Measurements from ENCODE around the gene EXOC3L4.
A peak's percentile ranks its signal among the peaks of the same experiment; 100 is the strongest.

The EXOC3L4 gene

DNA sequence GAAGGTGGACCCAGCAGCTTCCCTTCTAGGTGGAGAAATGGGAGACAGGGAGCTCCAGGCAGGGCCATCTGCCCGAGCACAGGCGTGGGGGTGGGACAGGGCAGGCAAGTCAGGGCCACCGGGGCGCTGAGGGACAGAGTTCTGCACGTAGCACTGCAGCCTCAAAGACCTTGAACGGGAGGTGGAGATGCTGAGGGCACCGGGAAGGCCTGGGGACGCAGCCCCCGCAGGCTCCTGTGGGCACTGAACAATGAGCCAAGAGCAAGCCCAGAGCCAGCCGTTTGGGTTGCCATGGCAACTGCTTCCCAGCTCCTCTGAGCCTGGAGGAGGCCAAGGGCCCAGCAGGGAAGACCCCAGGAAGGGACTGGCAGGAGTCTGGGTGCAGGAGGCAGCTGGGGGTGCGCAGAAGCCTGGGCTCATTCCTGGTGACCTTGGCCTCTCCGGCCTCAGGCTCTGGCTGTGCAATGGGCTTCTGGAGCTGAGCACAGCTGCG is 7.1 kb upstream of the EXOC3L4 start:
- no peak overlapping the region for H3K4me3 ChIP-seq (replicated peaks in 1 of 2; ENCODE audit: low read depth in 2 of 2, low read length in 2 of 2)
- no peak for DNase-seq (ENCODE audit: low read depth in 2 of 2)
- TF ChIP-seq, protein P1, sequence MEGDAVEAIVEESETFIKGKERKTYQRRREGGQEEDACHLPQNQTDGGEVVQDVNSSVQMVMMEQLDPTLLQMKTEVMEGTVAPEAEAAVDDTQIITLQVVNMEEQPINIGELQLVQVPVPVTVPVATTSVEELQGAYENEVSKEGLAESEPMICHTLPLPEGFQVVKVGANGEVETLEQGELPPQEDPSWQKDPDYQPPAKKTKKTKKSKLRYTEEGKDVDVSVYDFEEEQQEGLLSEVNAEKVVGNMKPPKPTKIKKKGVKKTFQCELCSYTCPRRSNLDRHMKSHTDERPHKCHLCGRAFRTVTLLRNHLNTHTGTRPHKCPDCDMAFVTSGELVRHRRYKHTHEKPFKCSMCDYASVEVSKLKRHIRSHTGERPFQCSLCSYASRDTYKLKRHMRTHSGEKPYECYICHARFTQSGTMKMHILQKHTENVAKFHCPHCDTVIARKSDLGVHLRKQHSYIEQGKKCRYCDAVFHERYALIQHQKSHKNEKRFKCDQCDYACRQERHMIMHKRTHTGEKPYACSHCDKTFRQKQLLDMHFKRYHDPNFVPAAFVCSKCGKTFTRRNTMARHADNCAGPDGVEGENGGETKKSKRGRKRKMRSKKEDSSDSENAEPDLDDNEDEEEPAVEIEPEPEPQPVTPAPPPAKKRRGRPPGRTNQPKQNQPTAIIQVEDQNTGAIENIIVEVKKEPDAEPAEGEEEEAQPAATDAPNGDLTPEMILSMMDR (IDR thresholded peaks at IDR 0.05; ENCODE audit: low read depth, low read length) = no peak

DNA sequence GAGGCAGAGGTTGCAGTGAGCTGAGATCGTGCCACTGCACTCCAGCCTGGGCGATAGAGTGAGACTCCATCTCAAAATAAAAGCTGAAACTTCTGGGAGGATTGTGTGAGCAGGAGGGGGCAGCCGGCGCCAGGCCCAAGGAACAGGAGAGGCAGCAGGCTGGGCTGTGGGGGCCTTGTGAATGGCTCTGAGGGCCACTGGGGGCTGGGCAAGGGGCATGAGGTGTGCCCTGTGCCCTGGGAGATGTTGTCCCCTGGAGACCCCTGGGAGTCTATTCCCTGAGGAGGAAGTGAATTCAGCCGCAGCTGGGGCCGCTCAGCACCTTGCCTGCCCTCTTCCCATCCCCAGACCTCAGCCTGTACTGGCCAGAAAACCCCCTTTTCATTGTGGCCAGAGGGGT is 5.6 kb upstream of the EXOC3L4 start:
- no peak overlapping the region for H3K4me3 ChIP-seq (replicated peaks in 1 of 2; ENCODE audit: low read depth in 2 of 2, low read length in 2 of 2)
- TF ChIP-seq, protein P1 (IDR thresholded peaks at IDR 0.05; ENCODE audit: low read depth, low read length) = no peak
- no peak for DNase-seq (ENCODE audit: low read depth in 2 of 2)

DNA sequence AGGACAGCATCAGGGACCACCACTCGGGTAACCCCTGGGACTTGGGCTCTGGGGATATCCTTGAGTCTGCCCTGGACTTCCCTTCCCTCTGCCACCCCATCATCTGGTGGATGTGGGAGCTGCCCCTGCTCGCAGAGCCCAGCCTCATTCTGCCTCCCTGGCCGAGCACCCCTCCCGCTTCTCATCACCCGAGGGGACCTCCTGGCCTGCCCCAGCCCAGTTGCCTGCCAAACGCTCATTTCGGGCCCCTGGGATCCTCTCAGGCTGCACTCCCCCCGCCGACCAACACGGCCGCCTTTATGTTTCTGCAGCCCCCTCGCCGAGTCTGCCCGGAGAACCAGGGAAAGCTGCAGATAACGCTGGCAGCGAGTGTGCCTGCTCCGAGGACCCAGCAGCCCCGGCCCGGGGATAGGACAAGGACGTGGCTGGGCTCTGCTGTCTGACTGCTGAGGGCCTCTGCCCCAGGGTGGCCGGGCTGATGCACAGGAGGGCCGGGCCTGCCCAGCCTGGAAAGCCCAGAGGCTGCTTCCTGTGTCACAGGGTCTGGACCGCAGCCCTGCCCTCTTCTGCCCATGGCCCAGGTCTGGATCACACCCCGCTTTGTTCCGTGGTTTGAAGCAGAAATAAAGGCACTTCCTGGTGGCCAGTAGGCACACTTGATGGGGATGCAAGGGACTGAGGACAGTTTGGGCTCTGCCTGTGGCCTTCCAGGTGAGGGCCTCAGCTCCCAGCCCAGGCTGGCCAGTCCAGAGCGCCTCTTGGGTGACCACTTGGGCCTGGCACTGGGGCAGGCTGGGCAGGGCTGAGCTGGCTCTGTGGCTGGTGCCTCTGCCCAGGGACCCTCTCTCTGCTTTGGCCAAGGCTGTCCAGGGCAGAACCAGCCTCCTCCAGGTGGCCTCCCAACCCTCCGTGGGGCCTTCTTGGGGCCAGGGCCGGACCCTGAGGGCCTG is 4.9 kb upstream of the EXOC3L4 start:
- TF ChIP-seq, protein P1 (IDR thresholded peaks at IDR 0.05; ENCODE audit: low read depth, low read length) = no peak
- DNase-seq (ENCODE audit: low read depth in 2 of 2) = no peak
- no peak overlapping the region for H3K4me3 ChIP-seq (replicated peaks in 1 of 2; ENCODE audit: low read depth in 2 of 2, low read length in 2 of 2)

DNA sequence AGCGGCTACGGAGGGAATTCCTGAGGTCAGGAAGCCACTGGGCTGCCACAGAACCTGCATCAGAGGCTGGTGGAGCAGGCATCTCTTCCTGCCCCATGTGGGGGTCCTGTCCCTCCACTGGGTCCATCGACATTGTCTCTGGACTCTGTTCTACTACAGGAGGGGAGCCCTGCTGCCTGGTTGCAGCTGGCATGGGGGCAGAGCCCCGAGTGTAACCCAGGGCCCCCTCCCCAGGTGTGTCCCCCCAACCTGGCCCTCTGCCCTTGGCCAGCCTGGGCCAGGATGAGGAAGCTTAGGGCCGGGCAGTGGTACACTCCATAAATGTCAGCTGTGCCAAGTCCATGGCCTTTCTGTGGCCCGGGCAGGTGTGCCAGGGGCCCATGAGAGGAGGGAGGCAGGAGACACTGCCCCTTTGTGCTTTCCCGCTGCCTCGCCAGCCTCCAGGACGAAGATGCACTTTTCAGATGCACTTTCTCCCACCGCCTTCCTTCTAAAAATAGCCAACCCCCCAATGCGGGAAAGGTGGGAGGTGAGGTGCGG is 4.0 kb upstream of the EXOC3L4 start:
- TF ChIP-seq, protein P1 (IDR thresholded peaks at IDR 0.05; ENCODE audit: low read depth, low read length) = no peak
- H3K4me3 ChIP-seq (replicated peaks in 1 of 2; ENCODE audit: low read depth in 2 of 2, low read length in 2 of 2) = no peak overlapping the region

DNA sequence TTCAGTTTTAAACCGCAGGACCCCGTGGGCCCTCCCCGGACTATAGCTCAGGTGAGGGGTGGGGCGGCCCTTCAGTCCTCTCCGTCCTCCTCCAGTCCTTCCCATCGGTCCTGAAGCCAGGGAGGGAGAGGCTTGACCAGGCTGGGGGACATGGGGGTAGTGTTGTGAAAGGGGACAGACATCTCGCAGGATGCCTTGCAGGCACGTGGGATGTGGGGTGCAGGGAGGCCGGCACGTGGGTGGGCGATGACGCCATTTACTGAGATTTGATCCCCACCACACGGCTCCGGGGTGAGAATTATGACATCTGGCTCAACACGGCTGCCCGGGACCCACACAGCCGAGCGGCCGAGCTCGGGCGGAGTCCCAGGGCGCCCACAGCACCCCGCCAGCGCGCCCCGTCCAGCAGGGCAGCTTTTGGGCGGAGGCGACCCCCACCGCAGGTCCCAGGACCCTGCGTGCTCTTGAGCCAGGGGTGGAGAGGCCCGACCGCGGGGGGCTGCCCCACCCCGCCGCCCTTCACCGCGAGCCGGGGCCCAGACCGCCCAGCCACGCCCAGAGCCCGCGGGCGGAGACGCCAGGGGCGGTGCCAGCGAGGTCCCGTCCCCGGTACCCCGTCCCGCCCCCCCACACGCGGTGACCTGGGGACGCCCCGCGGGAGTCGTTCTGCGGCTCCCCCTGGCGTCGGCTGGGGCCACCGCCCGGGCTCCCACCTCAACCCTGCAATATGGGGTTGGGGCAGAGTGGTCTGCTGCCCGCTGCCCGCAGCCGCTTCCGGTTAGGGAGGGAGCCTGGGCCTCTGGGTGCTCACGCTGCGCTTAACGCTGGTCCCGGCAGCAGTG is 3.3 kb upstream of the EXOC3L4 start:
- TF ChIP-seq, protein P1 (IDR thresholded peaks at IDR 0.05; ENCODE audit: low read depth, low read length) = peak; percentile 25

More for the DNA sequence above, 4.0 kb upstream of the EXOC3L4 start:
- no peak for DNase-seq (ENCODE audit: low read depth in 2 of 2)

DNA sequence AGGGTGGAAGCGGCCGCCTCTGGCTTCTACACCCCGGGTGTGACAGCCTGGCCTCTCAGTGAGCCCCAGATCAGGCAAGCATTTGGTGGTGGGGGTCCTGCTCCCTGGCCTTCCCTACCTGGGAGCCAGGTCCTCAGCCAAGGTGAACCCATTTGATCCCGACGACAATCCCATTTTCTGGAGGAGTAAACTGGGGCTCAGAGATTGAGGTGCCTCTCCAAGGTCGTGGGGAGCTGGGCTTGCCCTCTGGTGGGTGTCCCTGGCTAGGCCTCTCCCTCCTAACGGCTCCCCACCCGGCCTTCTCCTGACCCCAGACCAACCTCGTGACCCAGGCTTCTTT is 2.7 kb upstream of the EXOC3L4 start:
- TF ChIP-seq, protein P1 (IDR thresholded peaks at IDR 0.05; ENCODE audit: low read depth, low read length) = no peak
- DNase-seq (ENCODE audit: low read depth in 2 of 2) = no peak
- H3K4me3 ChIP-seq (replicated peaks in 1 of 2; ENCODE audit: low read depth in 2 of 2, low read length in 2 of 2) = peak overlapping the region; percentile 25 to 40

More for the DNA sequence above, 3.3 kb upstream of the EXOC3L4 start:
- H3K4me3 ChIP-seq (replicated peaks in 1 of 2; ENCODE audit: low read depth in 2 of 2, low read length in 2 of 2) = peak overlapping the region; percentile 25 to 40
- peak in 1 of 2 donors; percentile 46 for DNase-seq (ENCODE audit: low read depth in 2 of 2)
